ENCODE measurements around the gene ATP1A1. TPM values are rescaled to one million over a fixed set of nuclear protein-coding genes. Genes with fewer than 3 reads are reported as not detected.
A peak's percentile ranks its signal among the peaks of the same experiment; 100 is the strongest.

The ATP1A1 gene
- total and polyA plus RNA-seq, 2 donors (not counting 1 experiment from before 2014, with no cell fraction given), result 58.9 to 107 TPM

DNA sequence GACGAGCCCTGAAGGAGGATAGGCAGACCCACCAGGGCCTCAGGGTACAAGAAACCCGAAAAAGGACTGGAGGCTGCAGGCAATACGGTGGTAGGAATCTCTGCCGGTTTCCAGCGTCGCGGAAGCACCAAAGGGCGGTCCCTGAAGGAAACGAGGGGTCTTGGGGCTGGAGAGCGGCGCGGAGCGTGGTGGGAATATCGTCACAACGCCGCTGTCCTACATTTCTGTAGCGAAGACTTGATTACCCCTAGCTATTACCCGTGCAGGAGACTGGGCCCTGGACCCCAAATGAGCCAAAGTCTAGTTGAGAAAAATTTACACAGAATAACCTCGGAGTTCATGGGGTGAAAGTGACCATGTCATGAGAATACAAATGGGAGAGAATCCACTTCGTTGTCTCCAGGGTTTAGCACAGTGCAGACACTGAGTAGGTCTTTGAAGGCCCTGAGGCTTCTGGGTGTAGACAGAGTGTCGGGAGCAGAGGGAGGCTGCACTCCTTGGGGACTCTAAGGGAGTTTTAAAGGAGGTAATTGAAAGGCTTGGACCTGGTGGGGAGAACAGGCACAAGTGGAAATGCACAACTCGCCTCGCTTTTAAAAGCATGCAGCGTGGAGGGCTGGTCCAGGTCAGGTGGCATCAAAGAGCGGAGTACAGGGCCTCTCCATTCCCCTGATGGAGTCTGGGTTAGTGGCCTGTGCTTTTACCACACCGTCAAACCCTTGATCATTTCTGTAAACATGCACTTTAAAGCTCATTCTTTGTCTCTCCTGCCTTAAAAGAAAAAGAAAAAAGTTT, 1.5 kb downstream of the ATP1A1 start:
- peaks cover 53% of the 10 kb centered on the region for H3K4me1 Mint-ChIP-seq
- ATAC-seq (ENCODE audit: low read depth) (no peak), DNase-seq (peak; percentile 33)
- no peak for TF ChIP-seq EZH2 (IDR thresholded peaks at IDR 0.05; ENCODE audit: borderline replicate concordance, insufficient read depth, low read depth, low read length, poor library complexity, severe bottlenecking)
- TF ChIP-seq, protein P1, sequence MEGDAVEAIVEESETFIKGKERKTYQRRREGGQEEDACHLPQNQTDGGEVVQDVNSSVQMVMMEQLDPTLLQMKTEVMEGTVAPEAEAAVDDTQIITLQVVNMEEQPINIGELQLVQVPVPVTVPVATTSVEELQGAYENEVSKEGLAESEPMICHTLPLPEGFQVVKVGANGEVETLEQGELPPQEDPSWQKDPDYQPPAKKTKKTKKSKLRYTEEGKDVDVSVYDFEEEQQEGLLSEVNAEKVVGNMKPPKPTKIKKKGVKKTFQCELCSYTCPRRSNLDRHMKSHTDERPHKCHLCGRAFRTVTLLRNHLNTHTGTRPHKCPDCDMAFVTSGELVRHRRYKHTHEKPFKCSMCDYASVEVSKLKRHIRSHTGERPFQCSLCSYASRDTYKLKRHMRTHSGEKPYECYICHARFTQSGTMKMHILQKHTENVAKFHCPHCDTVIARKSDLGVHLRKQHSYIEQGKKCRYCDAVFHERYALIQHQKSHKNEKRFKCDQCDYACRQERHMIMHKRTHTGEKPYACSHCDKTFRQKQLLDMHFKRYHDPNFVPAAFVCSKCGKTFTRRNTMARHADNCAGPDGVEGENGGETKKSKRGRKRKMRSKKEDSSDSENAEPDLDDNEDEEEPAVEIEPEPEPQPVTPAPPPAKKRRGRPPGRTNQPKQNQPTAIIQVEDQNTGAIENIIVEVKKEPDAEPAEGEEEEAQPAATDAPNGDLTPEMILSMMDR (IDR thresholded peaks at IDR 0.05), result no peak
- 31% methylated on average over 23 of the region's 26 CpGs for WGBS (ENCODE audit: insufficient coverage)
- Histone ChIP-seq H3K4me1 (ENCODE audit: control insufficient read depth in 2 of 2, insufficient read depth in 2 of 2, low read length in 2 of 2) (peaks cover 45 to 53% of the 10 kb centered on the region in 2 donors), H3K27me3 (replicated peaks in 1 of 4; ENCODE audit: control extremely low read depth in 1 of 4, control insufficient read depth in 3 of 4, insufficient read depth in 4 of 4, low read length in 3 of 4) (peaks cover 0 to 6% (median 3%) of the 10 kb centered on the region in 4 experiments), H3K4me2 (replicated peaks; ENCODE audit: low read depth, low read length, poor library complexity, severe bottlenecking) (peak overlapping the region; percentile 96), H3K36me3 (replicated peaks in 1 of 2; ENCODE audit: control extremely low read depth in 1 of 2, control insufficient read depth in 1 of 2, extremely low read depth in 1 of 2, insufficient read depth in 2 of 2, low read length in 1 of 2) (no peaks in the 10 kb centered on the region), H4K20me1 (ENCODE audit: control insufficient read depth, insufficient read depth, low read length, poor library complexity, severe bottlenecking) (peaks cover 21% of the 10 kb centered on the region), H3K4me3 (ENCODE audit: control extremely low read depth in 1 of 5, extremely low read depth in 1 of 5, insufficient read depth in 1 of 5, low read depth in 2 of 5, low read length in 4 of 5) (peak overlapping the region; percentile 46 to 90 (median 84)), H3K9ac (ENCODE audit: low read length) (peak overlapping the region; percentile 91), H3K9me3 (ENCODE audit: control extremely low read depth in 1 of 3, control insufficient read depth in 2 of 3, insufficient read depth in 1 of 3, low read length in 2 of 3) (peaks cover 0 to 1% (median 0%) of the 10 kb centered on the region in 3 donors), H2AFZ (ENCODE audit: insufficient read depth, low read depth, low read length, poor library complexity, severe bottlenecking) (peak overlapping the region; percentile 80), H3K79me2 (ENCODE audit: control insufficient read depth, insufficient read depth, low read length) (peaks cover 43% of the 10 kb centered on the region), H3K27ac (ENCODE audit: low read length in 2 of 2) (peak overlapping the region; percentile 40 to 91)
- ChIA-PET CTCF (interaction anchor here (1.3 to 2.6 kb wide), 2 partner anchors 111 to 235 kb away, joined by 3 to 8 read pairs; no protein-coding TSS in a partner anchor), POLR2A (no interaction called here)
- H3K9me3 Mint-ChIP-seq (ENCODE audit: insufficient read depth), result no peaks in the 10 kb centered on the region
- H3K4me3 Mint-ChIP-seq, result peak overlapping the region; percentile 87
- peak overlapping the region; percentile 85 for H3K27ac Mint-ChIP-seq
- intact Hi-C loops (cut with micrococcal nuclease), result loop anchor here (5.0 to 10.0 kb wide), 6 partner anchors 128 to 1230 kb away; partner anchors contain the start of gene TENT5C
- H3K27me3 Mint-ChIP-seq, result peaks cover 14% of the 10 kb centered on the region
